OCI-LY3 (cell line): Measurements from ENCODE around the gene MROH2B.

Source experiments
- CTCF ChIP-seq: fragments of 200-600, 300-600 bp; sonication (generic); IDR thresholded peaks from 2 replicates; pipeline ENCODE4 v1.5.1; 2014; ENCODE audit warnings: antibody characterized with exemption, low read length, low read depth
- EZH2phosphoT487 ChIP-seq: fragments of 200-600 bp; shearing (Covaris generic); IDR thresholded peaks from 2 replicates; pipeline ENCODE4 v1.6.1; 2018; ENCODE audit warnings: antibody characterized with exemption, mixed run types, low read depth

- no peak for TF ChIP-seq CTCF
- TF ChIP-seq EZH2phosphoT487, result no peak
Measured at GRCh38 chr5:41102341-41102740, 31.2 kb upstream of the MROH2B start.
